HAP-1 (cell line): ENCODE data around the gene IFNGR1.

Experiments used
- DNase-seq, 2 experiments: peaks; one replicate each; pipeline ENCODE4 v3.0.0-alpha.2; 2016 to 2020; ENCODE audit warnings: low spot score in 2 of 2
- H3K27me3 ChIP-seq: fragments of 250-450 bp; sonication (Bioruptor Pico); 2 replicates; pipeline ENCODE4 v1.5.1; 2020; ENCODE audit warnings: low read depth, mild to moderate bottlenecking, moderate library complexity
- H3K36me3 ChIP-seq: fragments of 250-450 bp; sonication (Bioruptor Pico); replicated peaks from 2 replicates; pipeline ENCODE4 v1.5.1; 2020; ENCODE audit warnings: mild to moderate bottlenecking
- H3K4me1 ChIP-seq: fragments of 250-450 bp; sonication (Bioruptor Pico); 2 replicates; pipeline ENCODE4 v1.5.1; 2020; ENCODE audit warnings: mild to moderate bottlenecking
- H3K4me3 ChIP-seq: fragments of 250-450 bp; sonication (Bioruptor Pico); 2 replicates; pipeline ENCODE4 v1.5.1; 2020; ENCODE audit warnings: mild to moderate bottlenecking, moderate library complexity
- H3K9me3 ChIP-seq: fragments of 250-450 bp; sonication (Bioruptor Pico); 2 replicates; pipeline ENCODE4 v1.5.1; 2020; ENCODE audit warnings: mild to moderate bottlenecking, moderate library complexity
- in situ Hi-C: fragments of 300-500 bp; cut with MboI; formaldehyde crosslinking; loops from 3 replicates; pipeline ENCODE4 v1.14.3; 2020; ENCODE audit warnings: low sequenced_read_pairs, inconsistent platforms, mixed read lengths

The IFNGR1 gene

DNA sequence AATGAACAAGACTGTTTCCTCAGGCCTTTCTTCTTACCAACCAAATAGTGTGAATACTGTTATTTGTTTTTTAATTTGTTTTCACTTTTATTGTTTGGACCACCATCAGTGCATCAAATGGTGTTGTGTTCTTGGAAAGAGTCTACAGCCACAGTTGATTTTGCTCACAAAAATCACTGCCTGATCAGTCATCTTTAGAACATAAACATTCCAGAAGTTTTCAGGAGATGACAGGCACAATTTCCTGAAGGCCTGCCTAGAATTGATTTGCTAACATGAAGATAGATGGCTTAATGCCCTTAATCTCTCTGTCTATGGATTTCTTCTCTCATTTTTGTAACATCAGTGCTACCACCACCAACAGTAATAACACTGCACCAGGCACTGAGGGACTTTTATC, 59.3 kb downstream of the IFNGR1 start:
- Histone ChIP-seq H3K9me3 (no peaks in the 10 kb centered on the region), H3K4me1 (no peaks in the 10 kb centered on the region), H3K36me3 (no peaks in the 10 kb centered on the region), H3K27me3 (peaks cover 3% of the 10 kb centered on the region; the same call in 1 of the 2 replicates), H3K4me3 (no peak overlapping the region)
- no peak for DNase-seq
- in situ Hi-C loops = no loop called here

DNA sequence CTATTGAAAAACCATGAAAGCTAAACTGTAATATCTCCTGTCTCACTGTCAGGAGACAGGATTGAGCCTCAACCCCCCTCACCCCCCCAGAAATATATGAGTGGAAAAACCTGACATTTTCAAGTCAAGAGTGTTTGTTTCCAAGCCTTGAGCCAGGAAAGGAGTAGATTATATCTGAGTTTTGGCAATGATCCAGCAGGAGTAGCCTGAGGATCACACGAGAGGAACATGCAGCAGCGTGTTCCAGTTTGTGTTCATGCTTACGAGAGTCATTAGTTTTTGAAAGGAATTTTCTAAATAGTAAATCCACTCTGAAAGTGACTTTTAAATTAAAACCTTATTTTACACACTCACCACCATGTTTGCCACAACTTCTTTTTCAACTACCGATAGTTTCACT, 61.6 kb downstream of the IFNGR1 start:
- DNase-seq = no peak
- peaks cover 3% of the 10 kb centered on the region; the same call in 1 of the 2 replicates for H3K27me3 ChIP-seq
- peaks cover 3% of the 10 kb centered on the region; the same call in 1 of the 2 replicates for H3K9me3 ChIP-seq
- no peaks in the 10 kb centered on the region for H3K36me3 ChIP-seq
- in situ Hi-C loops = no loop called here
- H3K4me1 ChIP-seq = no peaks in the 10 kb centered on the region
- H3K4me3 ChIP-seq = no peak overlapping the region

GRCh38 chr6:137156650-137157049, 62.5 kb downstream of the IFNGR1 start:
- no peaks in the 10 kb centered on the region for H3K4me1 ChIP-seq
- no peak overlapping the region for H3K4me3 ChIP-seq
- H3K36me3 ChIP-seq = no peaks in the 10 kb centered on the region
- DNase-seq = no peak
- H3K27me3 ChIP-seq = peaks cover 3% of the 10 kb centered on the region; the same call in 1 of the 2 replicates
- in situ Hi-C loops = no loop called here
- peaks cover 3% of the 10 kb centered on the region; the same call in 1 of the 2 replicates for H3K9me3 ChIP-seq

GRCh38 chr6:137155830-137156229, 63.4 kb downstream of the IFNGR1 start:
- H3K36me3 ChIP-seq = no peaks in the 10 kb centered on the region
- no peaks in the 10 kb centered on the region for H3K4me1 ChIP-seq
- no peak for DNase-seq
- no peak overlapping the region for H3K4me3 ChIP-seq
- in situ Hi-C loops = no loop called here
- H3K9me3 ChIP-seq = peaks cover 3% of the 10 kb centered on the region; the same call in 1 of the 2 replicates
- H3K27me3 ChIP-seq = peaks cover 3% of the 10 kb centered on the region; the same call in 1 of the 2 replicates

GRCh38 chr6:137150072-137150471, 69.1 kb downstream of the IFNGR1 start:
- Histone ChIP-seq H3K36me3 (no peaks in the 10 kb centered on the region), H3K4me3 (no peak overlapping the region), H3K9me3 (peaks cover 3% of the 10 kb centered on the region; the same call in 1 of the 2 replicates), H3K27me3 (no peaks in the 10 kb centered on the region), H3K4me1 (no peaks in the 10 kb centered on the region)
- no peak for DNase-seq
- in situ Hi-C loops = no loop called here

DNA sequence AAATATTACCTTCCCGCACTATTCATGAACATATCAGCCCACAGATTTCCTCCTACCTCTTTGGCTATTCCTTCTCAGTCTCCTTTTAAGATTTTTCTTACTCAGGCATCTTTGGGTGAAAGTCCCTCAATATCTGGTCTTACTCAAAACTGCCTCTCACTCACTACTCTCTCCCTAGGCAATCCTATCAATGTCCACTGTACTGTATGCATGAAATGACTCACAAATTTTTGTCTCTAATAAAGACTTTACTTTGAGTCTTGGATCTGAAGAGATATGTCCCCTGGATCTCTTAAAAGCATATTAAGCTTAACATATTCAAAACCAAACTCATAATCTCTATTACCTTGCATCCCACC, 70.2 kb downstream of the IFNGR1 start:
- DNase-seq = no peak

DNA sequence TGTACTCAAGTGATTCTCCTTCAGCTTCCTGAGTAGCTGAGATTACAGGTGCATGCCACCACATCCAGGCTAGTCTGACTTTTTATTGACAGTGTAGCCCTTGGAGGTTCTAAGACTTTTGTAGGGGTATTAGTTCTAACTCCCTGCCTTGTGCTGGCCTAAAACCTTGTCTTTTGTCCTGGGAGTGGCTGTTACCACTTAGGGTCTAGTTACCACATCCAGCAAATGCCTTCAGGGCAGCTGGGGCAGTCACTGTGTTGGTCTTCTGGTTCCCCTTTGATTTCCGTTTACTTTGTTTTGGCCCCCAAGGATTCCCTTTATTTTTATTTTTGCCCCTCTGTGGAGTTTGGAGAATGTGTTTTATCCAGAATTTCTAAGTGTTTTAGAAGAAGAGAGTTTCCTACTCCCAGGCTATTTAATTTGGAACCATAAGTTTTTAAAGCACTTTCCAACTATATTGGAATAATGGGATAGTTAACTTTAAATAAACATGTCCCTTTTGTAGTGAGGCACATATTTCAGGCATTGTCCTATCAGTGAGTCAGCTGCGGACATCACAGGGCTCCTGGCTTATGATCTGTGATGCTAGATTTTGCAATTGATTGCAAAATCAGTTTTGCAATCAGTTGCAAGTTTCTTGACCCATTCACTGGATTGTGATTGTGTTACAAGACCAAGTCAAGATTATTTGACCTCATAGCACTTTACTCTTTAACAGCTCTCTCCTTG, 70.7 kb downstream of the IFNGR1 start:
- Histone ChIP-seq H3K36me3 (no peaks in the 10 kb centered on the region), H3K4me3 (no peak overlapping the region), H3K9me3 (peaks cover 3% of the 10 kb centered on the region; the same call in 1 of the 2 replicates), H3K27me3 (no peaks in the 10 kb centered on the region; the same call in 1 of the 2 replicates), H3K4me1 (no peaks in the 10 kb centered on the region)
- in situ Hi-C loops = no loop called here
- no peak for DNase-seq

More for the DNA sequence above, 70.2 kb downstream of the IFNGR1 start:
- no peaks in the 10 kb centered on the region for H3K36me3 ChIP-seq
- in situ Hi-C loops = no loop called here
- no peaks in the 10 kb centered on the region for H3K4me1 ChIP-seq
- H3K9me3 ChIP-seq = peaks cover 3% of the 10 kb centered on the region; the same call in 1 of the 2 replicates
- no peak overlapping the region for H3K4me3 ChIP-seq
- no peaks in the 10 kb centered on the region; the same call in 1 of the 2 replicates for H3K27me3 ChIP-seq
